ENCODE data around the gene COL27A1.

Gene COL27A1

DNA sequence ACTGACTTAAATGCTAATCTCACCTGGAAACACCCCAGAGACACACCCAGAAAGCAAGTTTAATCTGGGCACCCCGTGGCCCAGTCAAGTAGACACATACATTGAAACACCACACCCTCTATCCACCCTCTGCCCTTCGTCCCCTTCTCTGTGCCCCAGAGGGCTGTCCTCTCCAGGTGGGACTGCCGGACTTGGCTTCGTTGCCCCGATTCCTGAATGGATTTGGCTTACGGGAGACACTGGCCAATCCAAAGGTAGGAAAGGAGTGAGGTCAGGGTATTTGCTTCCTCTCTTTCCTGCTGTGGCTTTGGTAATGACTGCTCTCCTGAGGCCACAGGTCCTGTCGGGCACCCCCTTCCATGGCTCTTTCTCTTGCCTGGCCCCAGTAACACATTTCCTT, 25.2 kb upstream of the COL27A1 start:
- Histone ChIP-seq H2AFZ (ENCODE audit: low read length) (no peak overlapping the region), H3F3A (ENCODE audit: insufficient read depth, low read length) (no peaks in the 10 kb centered on the region), H3K9ac (ENCODE audit: low read length) (no peak overlapping the region), H3K9me3 (ENCODE audit: low read length) (no peaks in the 10 kb centered on the region), H3K4me2 (ENCODE audit: low read length) (no peak overlapping the region), H4K20me1 (ENCODE audit: insufficient read depth, low read length) (no peaks in the 10 kb centered on the region), H3K4me1 (ENCODE audit: insufficient read depth, low read length, severe bottlenecking) (no peaks in the 10 kb centered on the region), H3K36me3 (ENCODE audit: insufficient read depth, low read length) (no peaks in the 10 kb centered on the region), H3K27ac (ENCODE audit: low read depth, low read length, poor library complexity, severe bottlenecking) (no peak overlapping the region), H3K9me2 (ENCODE audit: low read depth, low read length) (no peaks in the 10 kb centered on the region), H3K27me3 (ENCODE audit: insufficient read depth, low read length) (0 out of 2 replicates have a peak, but pooled peaks cover 4% of the 10 kb centered on the region), H3K4me3 (ENCODE audit: low read depth, low read length, poor library complexity, severe bottlenecking) (no peak overlapping the region), H3K79me2 (ENCODE audit: insufficient read depth, low read length) (no peaks in the 10 kb centered on the region)
- TF ChIP-seq, protein P1, sequence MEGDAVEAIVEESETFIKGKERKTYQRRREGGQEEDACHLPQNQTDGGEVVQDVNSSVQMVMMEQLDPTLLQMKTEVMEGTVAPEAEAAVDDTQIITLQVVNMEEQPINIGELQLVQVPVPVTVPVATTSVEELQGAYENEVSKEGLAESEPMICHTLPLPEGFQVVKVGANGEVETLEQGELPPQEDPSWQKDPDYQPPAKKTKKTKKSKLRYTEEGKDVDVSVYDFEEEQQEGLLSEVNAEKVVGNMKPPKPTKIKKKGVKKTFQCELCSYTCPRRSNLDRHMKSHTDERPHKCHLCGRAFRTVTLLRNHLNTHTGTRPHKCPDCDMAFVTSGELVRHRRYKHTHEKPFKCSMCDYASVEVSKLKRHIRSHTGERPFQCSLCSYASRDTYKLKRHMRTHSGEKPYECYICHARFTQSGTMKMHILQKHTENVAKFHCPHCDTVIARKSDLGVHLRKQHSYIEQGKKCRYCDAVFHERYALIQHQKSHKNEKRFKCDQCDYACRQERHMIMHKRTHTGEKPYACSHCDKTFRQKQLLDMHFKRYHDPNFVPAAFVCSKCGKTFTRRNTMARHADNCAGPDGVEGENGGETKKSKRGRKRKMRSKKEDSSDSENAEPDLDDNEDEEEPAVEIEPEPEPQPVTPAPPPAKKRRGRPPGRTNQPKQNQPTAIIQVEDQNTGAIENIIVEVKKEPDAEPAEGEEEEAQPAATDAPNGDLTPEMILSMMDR (IDR thresholded peaks at IDR 0.05; ENCODE audit: low read length) = no peak
- no peak for TF ChIP-seq EZH2 (IDR thresholded peaks at IDR 0.05; ENCODE audit: borderline replicate concordance, low read length)

DNA sequence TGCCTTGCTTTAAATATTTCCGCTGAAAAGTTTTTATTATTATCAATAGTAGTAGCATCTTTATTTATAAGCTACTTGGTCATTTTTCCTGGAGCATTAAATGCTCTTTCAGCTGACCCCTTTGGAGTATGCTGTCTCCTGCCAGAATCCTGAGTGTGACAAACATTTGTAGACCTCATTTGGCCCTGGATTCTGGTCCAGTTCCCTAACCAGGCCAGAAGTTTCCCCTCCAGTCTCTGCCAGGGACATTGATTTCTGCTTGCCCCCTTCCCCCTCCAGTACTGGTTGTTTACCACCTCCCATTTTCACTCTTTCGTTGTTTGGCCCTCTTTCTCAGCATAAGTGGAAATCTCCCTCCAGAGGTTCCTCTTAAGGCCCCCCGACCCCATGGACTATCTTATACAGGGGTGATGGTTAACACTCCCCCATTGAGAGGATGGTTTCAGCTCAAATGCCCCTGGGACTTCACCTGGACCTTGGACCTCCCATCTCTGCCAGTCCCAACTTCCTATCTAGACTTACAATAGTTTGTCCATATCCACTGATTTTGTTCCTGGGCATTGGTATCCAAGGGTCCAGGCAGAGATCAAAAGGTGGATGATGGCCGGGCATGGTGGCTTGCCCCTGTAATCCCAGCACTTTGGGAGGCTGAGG, 24.6 kb upstream of the COL27A1 start:
- TF ChIP-seq, protein P1 (IDR thresholded peaks at IDR 0.05; ENCODE audit: low read length) = no peak
- no peak for TF ChIP-seq EZH2 (IDR thresholded peaks at IDR 0.05; ENCODE audit: borderline replicate concordance, low read length)
- H3F3A ChIP-seq (ENCODE audit: insufficient read depth, low read length) = no peaks in the 10 kb centered on the region
- no peaks in the 10 kb centered on the region for H3K79me2 ChIP-seq (ENCODE audit: insufficient read depth, low read length)
- H3K36me3 ChIP-seq (ENCODE audit: insufficient read depth, low read length) = no peaks in the 10 kb centered on the region
- H3K27me3 ChIP-seq (ENCODE audit: insufficient read depth, low read length) = 0 out of 2 replicates have a peak, but pooled peaks cover 4% of the 10 kb centered on the region
- no peaks in the 10 kb centered on the region for H3K4me1 ChIP-seq (ENCODE audit: insufficient read depth, low read length, severe bottlenecking)
- no peak overlapping the region for H3K27ac ChIP-seq (ENCODE audit: low read depth, low read length, poor library complexity, severe bottlenecking)
- no peaks in the 10 kb centered on the region for H3K9me2 ChIP-seq (ENCODE audit: low read depth, low read length)
- H2AFZ ChIP-seq (ENCODE audit: low read length) = no peak overlapping the region
- no peak overlapping the region for H3K4me2 ChIP-seq (ENCODE audit: low read length)
- H3K9me3 ChIP-seq (ENCODE audit: low read length) = no peaks in the 10 kb centered on the region
- H3K4me3 ChIP-seq (ENCODE audit: low read depth, low read length, poor library complexity, severe bottlenecking) = no peak overlapping the region
- H3K9ac ChIP-seq (ENCODE audit: low read length) = no peak overlapping the region
- no peaks in the 10 kb centered on the region for H4K20me1 ChIP-seq (ENCODE audit: insufficient read depth, low read length)

DNA sequence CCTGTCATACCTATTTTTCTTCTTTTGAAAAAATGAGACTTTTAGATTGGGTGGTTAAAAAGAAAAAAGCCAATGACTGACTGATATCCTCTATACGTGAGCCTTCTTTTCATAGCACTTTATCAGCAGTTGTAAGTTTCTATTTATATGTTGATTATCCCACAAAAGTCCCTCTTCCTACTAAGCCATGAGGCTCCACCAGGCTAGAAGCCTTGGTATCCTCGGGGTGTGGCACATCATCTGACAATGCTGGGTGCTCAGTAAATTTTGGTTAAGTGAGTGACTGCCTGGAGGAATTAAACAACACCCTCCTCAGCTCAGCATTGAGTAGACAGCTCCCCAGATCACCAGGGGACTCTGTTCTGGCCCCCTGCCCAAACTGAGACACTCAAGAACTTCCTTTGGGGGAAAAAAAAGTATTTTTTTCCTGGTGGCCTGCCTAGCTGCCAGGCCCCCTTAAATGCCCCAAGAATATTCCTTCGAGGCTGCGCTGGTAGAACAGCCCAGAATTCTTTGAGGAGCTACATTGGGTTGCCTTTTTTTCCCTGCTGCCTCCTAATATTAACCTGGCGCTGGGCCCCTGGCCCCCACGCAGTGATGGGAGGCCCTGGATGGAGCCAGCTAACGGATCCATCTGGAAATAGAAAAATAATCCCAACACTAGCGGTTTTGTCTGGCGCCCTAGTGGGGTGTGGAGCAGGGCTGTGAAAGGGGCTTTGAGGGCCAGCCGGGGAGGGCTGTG, 23.4 kb upstream of the COL27A1 start:
- Histone ChIP-seq H3K27me3 (ENCODE audit: insufficient read depth, low read length) (0 out of 2 replicates have a peak, but pooled peaks cover 4% of the 10 kb centered on the region), H3K27ac (ENCODE audit: low read depth, low read length, poor library complexity, severe bottlenecking) (no peak overlapping the region), H3K36me3 (ENCODE audit: insufficient read depth, low read length) (no peaks in the 10 kb centered on the region), H3K4me1 (ENCODE audit: insufficient read depth, low read length, severe bottlenecking) (no peaks in the 10 kb centered on the region), H3K4me2 (ENCODE audit: low read length) (no peak overlapping the region), H3K4me3 (ENCODE audit: low read depth, low read length, poor library complexity, severe bottlenecking) (no peak overlapping the region), H3K79me2 (ENCODE audit: insufficient read depth, low read length) (no peaks in the 10 kb centered on the region), H3F3A (ENCODE audit: insufficient read depth, low read length) (no peaks in the 10 kb centered on the region), H3K9me2 (ENCODE audit: low read depth, low read length) (no peaks in the 10 kb centered on the region), H3K9me3 (ENCODE audit: low read length) (no peaks in the 10 kb centered on the region), H2AFZ (ENCODE audit: low read length) (no peak overlapping the region), H4K20me1 (ENCODE audit: insufficient read depth, low read length) (no peaks in the 10 kb centered on the region), H3K9ac (ENCODE audit: low read length) (no peak overlapping the region)
- TF ChIP-seq EZH2 (IDR thresholded peaks at IDR 0.05; ENCODE audit: borderline replicate concordance, low read length) = no peak
- TF ChIP-seq, protein P1 (IDR thresholded peaks at IDR 0.05; ENCODE audit: low read length) = no peak

Data from OCI-LY1 (cell line).